Brain pericyte (primary cell): ENCODE results near the gene CRTAC1.
"Not testable (repeated sequence)": the region's sequence is repeated elsewhere in the genome, so short reads cannot be mapped to it uniquely, and the experiment has no call there.

ENCODE experiments used
- DNase-seq: peaks from one replicate; pipeline ENCODE4 v3.0.0-alpha.2; 2012; ENCODE audit warnings: low read depth, low spot score

The CRTAC1 gene

DNA sequence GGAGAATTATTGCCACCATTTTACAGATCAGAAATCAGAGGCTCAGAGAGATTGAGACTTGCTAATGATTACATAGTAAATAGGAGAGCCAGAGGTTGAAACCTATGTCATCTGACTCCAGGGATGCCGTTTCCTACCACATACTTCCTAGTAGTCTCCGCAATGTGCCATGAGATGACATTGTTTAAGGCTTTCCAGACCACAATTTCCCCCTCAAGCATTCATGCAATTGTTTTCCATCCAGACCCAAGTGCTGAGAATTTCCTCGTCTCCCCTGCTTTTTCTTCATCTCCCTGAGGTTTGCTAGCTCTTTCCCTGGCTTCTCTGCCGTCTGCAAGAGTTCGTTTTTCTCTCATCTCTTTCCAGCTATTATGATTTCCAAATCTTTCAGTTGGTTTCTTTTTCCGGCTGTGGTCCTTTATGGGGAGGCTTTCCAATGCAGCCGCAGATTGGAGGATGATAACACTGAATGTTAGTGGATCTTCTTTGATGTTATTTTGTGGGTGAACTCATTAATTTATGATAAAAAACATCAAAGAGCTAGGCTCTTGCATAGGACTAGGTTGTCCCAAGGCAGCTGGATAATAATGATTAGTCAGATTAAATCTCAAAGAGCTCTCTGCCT, 187.7 kb downstream of the CRTAC1 start:
- DNase-seq = no peak

DNA sequence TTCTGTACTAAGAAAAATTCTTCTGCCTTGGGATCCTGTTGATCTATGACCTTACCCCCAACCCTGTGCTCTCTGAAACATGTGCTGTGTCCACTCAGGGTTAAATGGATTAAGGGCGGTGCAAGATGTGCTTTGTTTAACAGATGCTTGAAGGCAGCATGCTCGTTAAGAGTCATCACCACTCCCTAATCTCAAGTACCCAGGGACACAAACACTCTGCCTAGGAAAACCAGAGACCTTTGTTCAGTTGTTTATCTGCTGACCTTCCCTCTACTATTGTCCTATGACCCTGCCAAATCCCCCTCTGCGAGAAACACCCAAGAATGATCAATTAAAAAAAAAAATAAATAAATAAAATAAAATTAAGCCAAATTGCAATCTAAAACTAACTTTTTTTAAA, 188.3 kb downstream of the CRTAC1 start:
- not testable (repeated sequence) for DNase-seq

DNA sequence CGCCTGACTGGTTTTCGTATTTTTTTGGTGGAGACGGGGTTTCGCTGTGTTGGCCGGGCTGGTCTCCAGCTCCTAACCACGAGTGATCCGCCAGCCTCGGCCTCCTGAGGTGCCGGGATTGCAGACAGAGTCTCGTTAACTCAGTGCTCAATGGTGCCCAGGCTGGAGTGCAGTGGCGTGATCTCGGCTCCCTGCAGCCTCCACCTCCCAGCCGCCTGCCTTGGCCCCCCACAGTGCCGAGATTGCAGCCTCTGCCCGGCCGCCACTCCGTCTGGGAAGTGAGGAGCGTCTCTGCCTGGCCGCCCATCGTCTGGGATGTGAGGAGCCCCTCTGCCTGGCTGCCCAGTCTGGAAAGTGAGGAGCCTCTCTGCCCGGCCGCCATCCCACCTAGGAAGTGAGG, 189.3 kb downstream of the CRTAC1 start:
- not testable (repeated sequence) for DNase-seq

DNA sequence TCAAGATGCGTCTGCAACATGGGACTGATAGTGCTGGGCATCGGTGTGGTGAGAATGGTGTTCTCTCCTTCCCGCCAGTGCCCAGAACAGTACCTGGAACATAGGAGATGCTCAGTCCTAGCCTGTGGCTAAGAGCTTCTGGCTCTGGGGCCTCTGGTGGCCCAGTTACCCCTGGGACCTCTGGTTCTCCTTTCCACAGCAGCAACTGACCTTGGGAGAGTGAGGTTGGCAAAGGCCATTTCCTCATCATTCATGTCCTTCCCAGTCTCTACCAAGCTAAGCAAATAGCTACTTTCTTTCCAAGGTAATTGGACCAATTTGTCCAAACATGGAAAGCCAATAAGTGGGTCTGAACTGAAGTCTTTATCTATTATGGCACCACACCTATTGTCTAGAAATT, 192.3 kb downstream of the CRTAC1 start:
- DNase-seq = no peak

DNA sequence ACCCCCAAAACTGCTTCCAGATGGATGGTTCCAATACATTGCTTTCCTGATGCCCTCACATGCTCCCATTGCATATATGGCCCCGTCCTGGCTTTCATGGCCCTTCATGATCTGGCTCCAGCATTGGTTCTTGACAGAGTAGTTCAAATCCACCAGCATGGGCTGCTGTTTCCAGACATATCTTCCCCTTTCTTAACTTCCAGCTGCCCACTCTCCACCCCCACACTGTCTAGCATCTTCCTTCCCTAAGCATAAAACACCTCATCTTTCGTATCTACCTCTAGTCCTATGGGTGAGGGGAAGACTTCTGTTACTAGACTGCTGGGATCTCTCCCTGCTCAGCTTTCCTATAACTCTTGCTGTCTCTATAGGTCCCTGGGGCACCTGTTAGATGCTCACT, 194.0 kb downstream of the CRTAC1 start:
- no peak for DNase-seq

DNA sequence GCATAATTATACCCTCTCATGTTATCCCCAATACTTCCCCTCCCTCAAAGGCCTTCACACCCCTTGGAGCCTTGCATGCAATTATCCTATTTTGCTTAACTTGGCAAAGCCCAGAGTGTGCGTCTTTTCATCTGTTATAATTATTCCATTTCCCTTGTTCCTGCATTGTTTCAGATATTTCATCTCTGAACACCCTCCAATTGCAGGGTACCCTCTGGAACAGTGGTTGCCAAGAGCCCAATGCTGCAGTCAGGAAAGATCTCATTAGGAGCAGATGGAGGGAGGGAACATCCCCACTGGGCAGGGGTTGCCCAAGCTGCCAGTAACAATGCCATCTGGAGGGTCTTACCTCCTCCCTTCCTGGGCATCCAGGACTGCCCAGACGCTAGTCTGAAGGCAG, 199.2 kb downstream of the CRTAC1 start:
- no peak for DNase-seq

DNA sequence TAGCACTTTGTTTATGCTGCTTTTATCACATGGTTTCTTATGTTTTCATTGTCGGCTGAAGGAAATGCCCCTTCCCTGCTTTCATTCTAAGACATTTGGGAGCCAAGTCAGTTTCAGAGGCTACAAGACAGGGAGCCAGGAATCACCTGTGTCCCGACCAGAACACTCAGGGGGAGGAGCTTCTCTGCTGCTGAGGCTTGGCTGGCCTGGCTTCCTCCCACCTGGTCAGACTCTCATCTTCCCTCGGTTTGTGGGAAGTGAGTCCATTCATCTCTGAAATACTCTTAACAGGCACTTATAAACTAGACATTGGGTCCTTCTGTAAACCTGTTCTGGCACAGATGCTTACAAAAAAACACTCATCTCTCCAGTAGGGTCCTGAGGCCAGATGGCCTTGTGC, 200.4 kb downstream of the CRTAC1 start:
- no peak for DNase-seq

DNA sequence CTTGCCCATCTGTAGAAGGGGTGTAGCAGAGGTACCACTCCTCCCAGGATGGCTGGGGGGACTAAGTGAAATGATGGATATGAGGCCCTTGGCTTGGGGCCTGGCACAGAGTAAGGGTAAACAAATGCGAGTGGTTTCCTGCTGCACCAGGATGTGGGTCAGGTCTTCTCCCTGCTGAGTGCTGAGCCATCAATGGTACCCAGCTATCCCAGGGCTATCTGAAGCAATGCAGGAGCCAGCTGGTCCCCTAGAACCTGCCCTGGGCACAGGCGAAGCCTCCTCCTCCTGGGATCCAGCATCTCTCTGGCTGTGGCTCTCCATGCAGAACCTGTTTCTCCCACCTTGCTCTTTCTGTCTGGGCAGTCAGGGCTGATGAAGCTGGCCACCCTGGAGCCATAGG, 201.7 kb downstream of the CRTAC1 start:
- DNase-seq = no peak

DNA sequence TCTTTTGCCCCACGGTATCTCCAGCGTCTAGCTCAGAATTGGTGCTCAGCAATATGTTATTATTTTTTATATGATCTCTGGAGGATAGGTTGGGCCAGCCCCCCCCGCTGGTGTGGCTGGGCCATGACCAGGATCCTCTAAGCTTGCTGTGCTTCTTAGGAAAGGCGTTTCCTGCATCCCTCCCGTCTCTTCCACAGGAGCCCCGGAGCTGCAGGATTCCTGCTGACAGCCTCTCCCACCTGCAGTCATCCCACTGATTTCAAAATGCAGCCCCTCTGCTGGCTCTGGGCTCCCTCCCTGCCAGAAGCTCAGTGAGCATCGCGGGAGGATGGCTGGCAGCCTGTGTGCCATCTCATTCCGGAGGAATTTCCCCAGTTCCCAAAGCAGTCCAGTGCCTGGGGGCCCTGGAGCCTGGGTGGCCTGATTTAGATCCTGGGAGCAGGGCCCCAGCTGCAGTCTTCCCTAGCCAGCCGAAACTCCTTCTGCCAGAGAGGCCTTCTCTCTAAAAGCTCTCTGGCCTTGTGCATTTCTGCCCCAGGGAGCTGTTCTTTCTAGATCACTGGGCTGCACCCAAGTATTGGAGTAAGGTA, 202.6 kb downstream of the CRTAC1 start:
- DNase-seq = no peak

DNA sequence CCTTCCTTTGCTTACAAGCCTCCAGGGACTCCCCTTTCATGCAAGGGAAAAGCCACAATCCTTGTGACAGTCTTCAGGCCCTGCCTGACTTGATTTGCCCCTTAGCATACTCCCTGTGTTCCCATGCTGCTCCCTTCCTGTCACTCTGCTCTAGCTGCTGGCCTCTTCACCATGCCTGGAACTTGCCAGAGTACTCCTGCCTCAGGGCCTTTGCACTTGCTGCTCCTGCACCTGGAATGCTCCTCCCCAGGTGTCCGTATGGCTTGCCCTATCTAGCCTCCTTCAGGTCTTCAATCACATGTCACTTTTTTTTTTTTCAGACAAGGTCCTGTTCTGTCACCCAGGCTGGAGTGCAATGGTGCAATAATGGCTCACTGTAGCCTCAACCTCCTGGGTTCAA, 203.5 kb downstream of the CRTAC1 start:
- no peak for DNase-seq

DNA sequence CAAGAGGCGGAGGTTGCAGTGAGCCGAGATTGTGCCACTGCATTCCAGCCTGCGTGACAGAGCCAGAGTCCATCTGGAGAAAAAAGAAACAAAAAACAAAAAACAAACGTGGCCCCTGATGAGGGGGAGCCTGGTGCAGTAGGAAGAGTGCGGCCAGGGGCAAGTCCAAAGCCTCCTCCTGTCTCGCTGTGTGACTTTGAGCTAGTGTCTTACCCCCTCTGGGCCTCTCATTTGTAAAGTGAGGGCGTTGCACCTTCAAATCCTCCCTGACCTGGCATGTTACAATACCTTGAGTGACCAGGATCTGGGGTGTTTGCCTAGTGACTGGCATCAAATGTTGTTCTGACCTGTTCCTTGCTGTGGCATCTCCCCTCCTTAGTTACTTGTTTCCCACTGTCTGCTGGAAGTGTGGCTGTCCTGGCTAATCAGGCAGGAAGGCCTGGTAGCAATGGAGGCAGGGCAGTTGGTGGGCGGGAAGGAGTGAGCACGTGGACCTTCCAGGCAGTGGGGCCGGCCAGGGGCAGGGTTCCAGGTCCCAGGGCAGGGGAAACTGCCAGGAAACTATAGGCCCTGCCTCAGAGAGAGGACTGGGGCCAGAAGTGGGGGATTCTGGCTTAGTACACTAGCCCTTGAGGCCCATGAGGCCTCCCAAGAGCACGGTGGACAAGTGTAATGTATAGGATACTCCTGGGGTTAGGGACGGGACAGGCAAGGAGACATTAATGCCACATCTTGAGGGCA, 205.2 kb downstream of the CRTAC1 start:
- DNase-seq = no peak

DNA sequence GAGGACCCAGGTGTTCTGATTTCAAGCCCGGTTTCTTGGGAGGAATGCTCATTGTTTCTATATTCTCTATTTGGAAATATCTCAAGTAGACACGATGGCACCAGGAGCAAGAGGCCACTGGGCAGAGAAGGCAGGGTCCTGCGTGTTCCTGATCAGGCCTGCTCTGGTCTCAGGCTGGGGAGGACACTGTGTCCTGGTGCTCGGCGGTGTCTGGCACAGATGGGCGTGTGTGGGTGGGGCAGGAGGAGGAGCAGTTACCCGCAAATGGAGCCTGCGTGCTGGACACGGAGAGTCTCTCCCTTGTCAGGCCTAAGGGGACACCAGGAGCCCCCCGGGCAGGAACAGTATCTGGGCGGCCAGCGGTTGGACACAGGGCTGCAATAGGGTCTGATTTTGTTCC, 206.7 kb downstream of the CRTAC1 start:
- no peak for DNase-seq

DNA sequence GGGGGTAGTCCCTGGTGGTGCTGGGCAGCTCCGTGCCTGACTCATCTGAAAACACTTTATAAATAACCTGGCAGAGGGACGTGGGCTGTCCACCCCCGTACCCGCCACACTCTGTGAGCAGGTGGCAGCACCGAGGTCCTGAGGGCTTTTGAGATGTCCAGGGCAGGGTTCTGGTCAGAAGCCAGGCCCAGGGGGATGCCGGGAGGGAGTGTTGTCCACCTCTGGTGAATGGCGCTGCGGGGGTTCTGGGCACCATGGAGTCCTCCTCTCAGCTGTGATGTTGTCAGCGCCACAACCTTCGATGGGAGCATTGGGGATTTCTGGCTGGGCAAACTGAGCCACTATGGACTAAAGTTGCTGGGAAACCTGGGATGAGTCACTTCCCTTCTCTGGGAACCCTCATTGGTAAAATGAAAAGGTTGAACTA, 208.1 kb downstream of the CRTAC1 start:
- DNase-seq = no peak

DNA sequence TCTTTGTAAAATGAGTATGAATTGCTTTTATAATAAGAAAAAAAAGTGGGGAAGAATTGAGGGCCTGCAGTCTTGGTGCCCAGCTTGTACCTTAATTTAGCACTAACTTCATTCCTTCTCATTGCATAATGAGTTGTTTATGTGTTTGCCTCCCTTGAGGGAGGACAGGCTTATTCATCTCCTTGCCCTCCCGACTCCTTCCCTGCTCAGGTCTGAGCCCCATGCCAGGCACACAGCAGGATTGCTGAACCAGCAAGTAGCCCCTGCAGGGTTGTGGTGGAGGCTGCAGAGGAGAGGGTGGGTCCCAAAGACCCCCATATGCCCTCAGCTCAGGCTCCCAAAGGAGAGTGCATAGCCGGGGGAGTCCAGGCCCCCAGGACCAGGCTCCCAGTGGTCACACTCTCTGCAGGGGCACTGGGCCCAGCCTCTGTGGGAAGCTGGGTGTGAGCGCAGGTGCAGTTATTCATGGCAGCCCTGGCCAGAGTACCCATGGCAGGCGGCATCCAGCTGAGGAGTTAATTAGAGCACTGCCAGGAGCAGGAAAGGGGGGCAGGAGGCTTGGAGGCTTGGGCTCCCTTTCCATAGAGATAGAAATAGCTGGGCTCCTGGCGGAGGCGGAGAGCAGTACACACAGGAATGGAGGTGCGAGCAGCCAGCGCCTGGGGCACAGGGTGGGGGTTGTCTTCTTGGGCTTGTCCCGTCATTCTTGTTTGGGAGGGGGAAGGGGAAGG, 208.9 kb downstream of the CRTAC1 start:
- no peak for DNase-seq

DNA sequence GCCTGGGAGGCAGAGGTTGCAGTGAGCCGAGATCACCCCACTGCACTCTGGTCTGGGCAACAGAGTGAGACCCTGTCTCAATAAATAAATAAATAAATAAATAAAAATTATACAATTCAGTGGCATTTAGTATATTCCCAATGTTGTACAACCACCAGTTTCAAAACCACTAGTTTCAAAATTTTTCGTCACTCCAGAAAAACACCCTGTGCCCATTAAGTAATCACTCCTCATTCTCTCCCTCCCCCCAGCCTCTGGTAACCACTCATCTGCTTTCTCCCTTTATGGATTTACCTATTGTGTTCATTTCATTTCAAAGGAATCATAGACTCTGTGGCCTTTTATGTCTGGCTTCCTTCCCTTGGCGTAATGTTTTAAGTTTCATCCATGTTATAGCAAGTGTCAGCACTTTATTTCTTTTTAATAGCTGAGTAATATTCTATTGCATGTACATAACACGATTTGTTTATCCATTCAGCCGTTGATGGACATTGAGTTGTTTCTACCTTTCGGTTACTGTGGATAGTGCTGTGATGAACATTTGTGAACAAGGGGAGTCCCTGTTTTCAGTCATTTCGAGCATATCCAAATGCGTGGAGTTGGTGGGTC, 210.2 kb downstream of the CRTAC1 start:
- DNase-seq = no peak

DNA sequence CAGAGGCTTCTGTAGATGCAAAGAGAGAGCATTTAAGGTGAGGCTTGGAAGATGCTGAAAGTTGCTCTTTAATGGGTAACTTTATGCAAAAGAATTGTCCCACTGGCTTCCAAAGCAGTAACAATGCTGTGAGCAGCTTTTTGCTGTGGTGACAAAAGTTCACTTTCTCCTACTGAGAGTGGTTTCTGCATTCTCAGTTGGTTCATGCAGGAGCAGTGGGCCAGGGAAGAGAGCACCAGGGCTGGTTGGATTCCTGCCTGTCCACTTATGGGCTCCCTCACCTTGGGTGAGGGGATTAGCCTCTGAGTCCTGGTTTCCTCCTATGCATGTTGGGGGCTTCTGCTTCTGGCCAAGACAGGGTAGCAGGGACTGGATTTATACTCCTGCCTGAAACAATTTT, 211.8 kb downstream of the CRTAC1 start:
- no peak for DNase-seq

DNA sequence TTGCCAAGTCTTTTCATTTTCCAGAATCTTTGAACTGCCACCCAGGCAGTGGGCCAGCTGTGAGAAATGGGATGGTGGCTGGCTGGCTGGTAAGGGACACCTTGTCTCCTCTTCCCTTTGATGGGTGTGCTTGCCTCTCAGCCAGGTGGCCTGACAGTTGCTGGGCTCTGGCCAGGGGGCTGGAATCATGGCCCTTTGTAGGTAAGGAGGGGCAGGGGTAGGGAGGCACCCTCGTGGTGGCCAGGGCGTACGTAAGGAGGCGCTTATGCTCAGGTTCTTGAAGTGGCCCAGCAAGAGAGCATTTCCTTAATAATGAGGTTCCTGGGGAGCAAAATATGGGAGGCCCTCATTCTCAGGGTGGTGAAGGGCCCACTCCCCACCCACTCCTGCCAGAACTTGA, 213.8 kb downstream of the CRTAC1 start:
- no peak for DNase-seq
